ENCODE results near the gene OSM.

GRCh38 chr22:30240541-30241417, 25.9 kb downstream of the OSM start:
- TF ChIP-seq TAF1 (IDR thresholded peaks at IDR 0.05; ENCODE audit: borderline replicate concordance, low read depth, low read length), result no peak
- TF ChIP-seq POLR2AphosphoS5 (IDR thresholded peaks at IDR 0.05; ENCODE audit: low read depth, low read length), result no peak
- no peak for TF ChIP-seq POLR2A (IDR thresholded peaks at IDR 0.05; ENCODE audit: low read depth, low read length)

Measured in GM12892 (cell line).